ENCODE data around the gene KNDC1. TPM values are rescaled to one million over a fixed set of nuclear protein-coding genes. Genes with fewer than 3 reads are reported as not detected.

Gene KNDC1, protein sequence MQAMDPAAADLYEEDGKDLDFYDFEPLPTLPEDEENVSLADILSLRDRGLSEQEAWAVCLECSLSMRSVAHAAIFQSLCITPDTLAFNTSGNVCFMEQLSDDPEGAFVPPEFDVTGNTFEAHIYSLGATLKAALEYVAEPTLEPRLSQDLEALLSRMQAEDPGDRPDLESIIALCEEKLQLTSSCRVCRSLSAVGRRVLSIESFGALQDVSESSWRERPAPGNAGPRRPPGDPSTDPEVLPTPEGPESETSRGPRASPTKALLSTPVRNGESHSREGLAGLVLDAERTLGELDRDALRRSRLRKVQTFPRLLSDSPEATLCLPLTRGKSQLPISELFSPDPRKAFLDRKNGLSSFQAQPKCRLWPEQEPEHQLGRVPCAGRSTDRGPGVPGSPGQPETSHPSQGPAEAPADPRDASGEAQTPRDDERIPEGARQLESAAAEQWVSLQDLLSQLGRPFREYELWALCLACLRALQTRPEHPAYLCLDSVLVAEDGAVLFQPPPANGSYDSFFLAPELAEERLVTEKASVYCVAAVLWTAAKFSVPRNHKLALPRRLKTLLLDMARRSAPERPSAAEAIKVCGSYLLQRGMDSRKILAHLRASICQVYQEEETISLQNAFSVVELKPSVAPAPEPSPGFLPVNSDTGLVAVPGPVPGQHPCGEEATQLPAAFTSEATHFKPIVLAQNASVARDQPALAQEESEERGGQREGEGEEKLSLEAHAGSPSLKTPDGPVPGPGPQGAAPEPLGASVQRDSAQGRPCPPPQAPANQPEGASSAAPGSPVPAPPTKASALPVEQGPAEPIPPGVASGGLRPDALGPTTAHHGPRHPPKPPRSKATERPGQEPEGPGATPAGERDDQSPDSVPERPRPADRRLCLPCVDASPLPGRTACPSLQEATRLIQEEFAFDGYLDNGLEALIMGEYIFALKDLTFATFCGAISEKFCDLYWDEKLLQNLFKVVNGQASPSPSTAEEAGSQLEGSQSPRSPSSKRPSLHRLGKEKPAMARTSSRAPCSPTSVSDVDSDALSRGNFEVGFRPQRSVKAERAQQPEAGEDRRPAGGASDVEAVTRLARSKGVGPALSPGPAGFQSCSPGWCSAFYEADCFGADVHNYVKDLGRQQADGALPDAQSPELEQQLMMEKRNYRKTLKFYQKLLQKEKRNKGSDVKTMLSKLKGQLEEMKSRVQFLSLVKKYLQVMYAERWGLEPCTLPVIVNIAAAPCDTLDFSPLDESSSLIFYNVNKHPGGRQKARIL (N-terminal part only)
- under 0.01 TPM in 1 of 2 replicates, not detected in the other for total RNA-seq

DNA sequence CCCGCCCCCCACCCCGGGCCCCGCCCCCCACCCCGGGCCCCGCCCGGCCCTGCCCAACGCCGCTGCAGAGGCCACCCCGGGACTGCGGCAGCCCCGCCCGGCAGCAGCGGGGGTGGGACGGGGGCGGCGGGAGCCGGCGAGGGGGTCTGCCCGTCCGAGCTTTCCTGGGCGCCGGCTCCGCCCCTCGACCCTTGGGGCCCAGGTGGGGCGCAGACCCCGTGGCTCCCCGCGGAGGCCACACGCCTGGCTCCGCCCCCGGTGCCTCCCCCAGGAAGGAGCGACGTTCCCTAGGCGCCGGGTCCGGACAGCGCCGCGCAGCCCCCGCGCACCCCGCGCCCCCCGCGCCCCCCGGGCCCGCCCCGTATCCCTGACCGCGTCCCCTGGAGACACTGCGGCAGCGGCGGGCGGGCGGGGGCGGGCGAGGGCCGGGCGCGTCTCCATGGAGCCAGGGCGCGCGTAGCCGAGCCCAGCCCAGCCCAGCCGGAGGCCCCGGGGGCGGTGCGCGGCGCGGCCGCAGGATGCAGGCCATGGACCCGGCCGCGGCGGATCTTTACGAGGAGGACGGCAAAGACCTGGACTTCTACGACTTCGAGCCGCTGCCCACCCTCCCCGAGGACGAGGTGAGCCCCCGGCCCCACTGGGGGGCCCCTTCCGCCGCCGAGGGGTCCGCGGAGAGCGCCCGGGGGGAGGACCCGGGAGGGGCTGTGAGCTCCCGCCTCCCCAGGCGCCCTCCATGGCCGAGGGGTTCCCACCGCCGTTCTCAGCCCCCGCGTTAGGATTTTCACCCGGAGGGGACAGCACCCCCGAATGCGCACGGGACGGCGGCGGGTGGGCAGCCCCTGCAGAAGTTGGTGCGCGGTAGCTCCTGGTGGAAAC, at the start of gene KNDC1:
Gene KNDC1 (plus strand): TSS at position 270 of the 876 bp plus-strand sequence. CDS start 249 bp downstream, at position 519.
- DNase-seq (ENCODE audit: low read depth in 2 of 2), result no peak

DNA sequence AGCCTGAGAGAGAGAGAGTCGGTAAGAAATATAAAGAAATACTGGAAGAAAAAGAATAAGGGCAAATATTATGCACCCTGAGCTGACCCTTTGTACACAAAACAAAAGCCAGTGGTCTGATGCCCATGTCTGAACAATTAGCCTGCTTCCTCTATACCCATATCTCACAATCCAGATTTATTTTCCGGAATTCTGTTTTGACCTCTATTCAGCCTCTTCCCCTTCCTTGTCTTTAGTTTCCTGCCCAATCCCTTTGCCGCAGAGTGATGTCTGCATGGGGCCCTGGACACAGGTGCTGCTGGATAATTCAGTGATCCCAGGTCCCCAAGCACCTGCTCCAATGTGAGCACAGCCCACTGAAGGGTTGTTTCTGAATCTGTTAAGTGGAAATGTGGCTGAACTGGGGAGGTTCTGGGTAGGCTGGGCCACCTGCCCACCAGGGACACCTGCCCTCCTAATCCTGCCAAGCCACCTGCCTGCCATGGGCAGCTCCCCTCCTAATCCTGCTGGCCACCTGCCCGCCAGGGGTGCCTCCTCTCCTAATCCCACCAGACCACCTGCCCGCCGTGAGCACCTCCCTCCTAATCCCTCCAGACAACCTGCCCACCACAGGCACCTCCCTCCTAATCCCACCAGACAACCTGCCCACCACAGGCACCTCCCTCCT, 49.3 kb upstream of the KNDC1 start:
- peak; percentile 55 to 62 for DNase-seq (ENCODE audit: low read depth in 2 of 2)

DNA sequence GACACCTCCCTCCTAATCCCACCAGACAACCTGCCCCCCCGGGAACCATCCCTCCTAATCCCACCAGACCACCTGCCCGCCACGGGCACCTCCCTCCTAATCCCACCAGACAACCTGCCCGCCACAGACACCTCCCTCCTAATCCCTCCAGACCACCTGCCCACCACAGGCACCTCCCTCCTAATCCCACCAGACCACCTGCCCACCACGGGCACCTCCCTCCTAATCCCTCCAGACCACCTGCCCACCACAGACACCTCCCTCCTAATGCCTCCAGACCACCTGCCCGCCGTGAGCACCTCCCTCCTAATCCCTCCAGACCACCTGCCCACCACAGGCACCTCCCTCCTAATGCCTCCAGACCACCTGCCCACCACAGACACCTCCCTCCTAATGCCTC, 48.4 kb upstream of the KNDC1 start:
- peak in 1 of 2 donors; percentile 17 for DNase-seq (ENCODE audit: low read depth in 2 of 2)

DNA sequence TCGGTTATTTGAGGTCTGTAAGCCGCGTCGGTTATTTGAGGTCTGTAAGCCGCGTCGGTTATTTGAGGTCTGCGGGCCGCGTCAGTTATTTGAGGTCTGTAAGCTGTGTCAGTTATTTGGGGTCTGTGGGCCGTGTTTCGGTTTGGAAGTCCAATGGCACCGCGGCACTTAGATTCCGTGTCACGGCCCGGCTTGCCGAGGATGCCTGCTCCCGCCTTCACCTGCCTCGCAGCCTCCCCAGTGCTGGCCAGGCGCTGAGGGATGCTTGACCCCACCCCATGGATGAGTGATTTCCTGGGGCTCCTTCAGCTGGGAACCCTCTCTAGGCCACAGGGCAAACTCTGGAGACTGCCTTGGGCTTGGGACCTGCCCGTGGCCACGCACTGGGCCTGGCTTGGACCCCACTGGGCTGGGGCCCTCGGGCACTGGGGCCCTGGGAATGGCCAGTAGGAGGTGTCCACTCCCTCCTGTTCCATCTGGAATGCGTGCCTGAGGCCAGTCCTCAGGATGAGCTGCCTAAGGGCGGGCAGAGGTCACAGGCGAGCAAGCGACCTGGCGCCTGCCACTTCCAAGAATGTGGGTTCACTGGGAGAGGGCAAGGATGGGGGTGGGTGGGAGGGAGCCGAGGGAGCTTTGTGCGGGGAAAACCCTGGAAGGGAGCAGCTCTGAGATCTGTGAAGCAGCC, 46.7 kb upstream of the KNDC1 start:
- DNase-seq (ENCODE audit: low read depth in 2 of 2), result no peak

DNA sequence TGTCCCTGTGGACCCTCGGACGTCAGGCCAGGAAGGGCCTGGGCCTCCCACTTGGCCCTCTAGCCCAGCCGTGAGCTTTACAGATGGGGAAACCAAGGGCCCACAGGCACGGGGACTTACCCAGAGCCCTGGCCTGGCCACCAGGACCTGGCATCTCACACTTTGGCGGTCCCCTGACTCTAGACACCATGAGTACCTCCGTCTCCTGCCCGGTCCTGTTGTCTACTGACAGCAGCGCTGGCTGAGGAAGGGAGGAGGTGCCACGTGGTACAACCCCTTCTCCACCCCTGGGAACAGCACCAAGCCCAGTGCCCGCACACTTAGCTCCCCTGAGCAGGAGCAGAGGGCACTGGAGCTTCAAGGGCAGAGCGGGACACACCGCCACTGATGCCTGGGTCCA, 46.2 kb upstream of the KNDC1 start:
- DNase-seq (ENCODE audit: low read depth in 2 of 2), result no peak

DNA sequence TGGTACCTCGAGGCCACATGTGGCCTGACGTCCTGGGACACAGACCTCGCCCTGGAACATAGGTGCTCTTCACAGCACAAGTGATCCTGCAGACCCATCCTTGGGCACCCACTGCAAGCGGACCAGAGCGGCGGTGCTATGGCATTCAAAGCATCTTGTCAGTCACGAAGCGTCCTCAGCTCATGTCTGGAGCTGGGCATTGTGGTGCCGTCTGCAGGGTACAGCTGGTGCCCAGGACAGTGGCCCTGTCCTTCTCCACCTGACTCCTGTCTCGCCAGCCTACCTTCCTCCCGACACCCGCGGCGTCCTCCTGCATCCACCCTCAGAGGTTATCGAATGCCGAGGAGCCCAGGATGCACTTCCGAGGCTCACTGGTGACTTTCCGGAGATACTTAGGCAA, 45.8 kb upstream of the KNDC1 start:
- DNase-seq (ENCODE audit: low read depth in 2 of 2), result no peak

DNA sequence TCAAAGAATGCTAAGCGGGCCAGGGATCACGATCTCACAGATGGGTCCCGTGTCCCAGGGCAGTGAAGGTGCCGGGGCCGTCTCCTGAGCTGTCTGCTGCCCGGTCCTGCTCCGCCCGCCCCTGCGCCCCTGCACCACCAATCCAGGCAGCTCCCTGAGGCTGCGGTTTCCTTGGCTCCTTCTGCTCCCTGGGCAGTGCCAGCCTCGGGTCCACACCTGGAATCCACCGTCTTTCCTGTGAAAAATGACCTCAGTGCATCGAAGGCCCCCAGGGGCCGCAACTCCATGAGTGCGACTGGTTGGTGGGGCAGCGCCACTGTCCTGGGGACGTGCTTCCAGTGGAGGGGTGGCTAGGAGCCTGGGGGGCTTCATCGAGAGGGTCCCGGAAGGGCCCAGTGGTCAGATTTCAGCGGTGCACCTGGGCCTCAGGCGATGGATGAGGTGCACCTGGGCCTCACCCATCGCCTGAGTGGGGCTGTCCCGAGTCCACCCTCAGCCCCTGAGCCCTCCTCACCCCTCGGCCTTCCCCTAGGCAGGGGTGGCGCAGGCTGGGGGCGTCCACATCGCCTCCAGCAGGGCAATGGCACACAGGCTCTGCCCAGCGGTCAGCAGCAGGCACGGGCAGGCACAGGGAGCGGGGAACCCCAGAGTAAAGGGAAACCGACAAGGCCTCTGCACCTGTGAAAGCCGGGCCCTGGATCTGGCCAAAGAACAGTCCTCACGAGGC, 45.1 kb upstream of the KNDC1 start:
- DNase-seq (ENCODE audit: low read depth in 2 of 2), result no peak

DNA sequence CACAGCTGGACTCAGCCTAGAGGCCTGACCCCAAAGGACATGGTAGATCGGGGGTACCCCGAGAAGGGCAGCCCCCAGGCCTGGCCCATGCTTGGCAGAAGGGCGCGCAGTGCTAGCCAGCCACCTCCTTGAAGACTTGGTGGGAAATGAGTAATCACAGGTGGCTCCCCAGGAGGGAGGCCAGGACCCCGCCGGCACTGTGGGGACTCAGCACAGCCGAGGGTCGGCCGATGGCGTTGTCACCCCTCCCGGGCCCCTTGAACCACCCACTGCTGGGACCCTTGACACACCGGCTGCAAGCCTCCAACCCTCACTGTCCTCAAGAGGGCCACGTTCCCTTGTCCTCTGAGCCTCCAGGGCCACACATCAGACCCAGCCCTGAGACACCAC, 44.6 kb upstream of the KNDC1 start:
- no peak for DNase-seq (ENCODE audit: low read depth in 2 of 2)

DNA sequence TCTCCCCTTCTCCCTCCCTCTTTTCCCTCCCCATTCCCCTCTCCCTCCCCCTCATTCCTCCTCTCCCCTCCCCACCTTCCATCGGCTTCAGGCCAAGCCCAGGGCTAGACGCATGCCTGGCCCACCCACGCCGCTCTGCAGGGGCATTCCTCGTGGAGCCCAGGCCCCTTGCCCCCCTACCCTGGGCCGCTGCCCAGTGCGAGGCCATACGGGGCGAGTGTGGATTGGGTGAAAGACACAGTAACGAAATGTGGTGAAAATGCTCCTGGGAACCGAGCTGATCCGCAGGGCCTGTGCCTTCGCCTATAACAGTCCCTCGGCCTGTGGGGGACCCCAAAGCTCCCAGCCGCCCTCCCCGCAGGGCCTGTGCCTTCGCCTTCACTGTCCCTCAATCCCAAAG, 44.0 kb upstream of the KNDC1 start:
- no peak for DNase-seq (ENCODE audit: low read depth in 2 of 2)

DNA sequence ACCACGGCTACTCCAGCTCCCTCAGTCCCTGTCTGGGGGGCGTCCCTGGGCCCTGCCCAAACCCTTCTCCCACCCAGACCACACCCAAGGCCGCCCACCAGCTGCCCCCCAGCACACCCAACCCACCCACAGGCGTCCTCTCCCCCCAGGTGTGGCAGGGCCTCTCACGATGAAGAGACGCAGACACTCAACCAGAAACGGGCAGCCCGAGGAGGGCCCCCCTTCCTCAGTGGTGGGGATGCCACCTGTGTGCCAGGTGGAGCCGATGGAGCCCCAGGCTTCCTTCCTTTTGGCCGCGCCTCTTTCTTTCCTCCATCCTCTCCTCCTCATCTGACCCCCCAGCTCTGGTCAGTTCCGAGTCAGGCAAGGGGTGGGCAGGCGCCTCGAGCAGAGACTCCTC, 43.6 kb upstream of the KNDC1 start:
- no peak for DNase-seq (ENCODE audit: low read depth in 2 of 2)

DNA sequence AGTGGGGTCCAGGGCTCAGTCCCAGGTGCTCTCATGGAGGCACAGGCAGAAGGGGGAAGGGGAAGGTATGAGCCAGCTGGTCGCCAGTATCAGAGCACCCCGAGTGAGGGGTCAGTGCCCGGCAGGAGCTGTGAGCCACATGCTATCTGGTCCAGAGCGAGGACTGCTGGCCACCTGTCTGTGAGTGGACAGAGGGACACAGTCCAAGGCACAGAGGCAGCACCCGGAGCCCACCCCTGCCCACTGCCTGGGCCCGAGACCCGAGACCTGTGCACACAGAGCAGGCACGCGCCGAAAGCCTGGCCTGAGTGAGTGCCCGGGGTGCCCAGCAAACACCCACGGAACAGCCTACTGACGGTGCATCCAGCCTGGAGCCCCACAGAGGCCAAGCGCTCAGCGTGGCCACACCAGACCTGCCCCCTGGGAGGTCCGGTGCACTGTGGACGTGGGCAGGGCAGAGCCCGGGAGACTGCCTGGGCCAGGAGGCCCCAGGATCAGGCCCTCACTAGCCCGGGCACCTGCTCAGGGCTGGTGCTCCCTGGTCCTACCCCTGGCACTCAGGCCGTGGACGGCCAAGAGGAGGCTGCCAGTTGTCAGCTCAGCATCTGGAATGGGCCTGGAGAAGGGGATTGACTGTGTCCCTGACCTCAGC, 42.9 kb upstream of the KNDC1 start:
- DNase-seq (ENCODE audit: low read depth in 2 of 2), result no peak

DNA sequence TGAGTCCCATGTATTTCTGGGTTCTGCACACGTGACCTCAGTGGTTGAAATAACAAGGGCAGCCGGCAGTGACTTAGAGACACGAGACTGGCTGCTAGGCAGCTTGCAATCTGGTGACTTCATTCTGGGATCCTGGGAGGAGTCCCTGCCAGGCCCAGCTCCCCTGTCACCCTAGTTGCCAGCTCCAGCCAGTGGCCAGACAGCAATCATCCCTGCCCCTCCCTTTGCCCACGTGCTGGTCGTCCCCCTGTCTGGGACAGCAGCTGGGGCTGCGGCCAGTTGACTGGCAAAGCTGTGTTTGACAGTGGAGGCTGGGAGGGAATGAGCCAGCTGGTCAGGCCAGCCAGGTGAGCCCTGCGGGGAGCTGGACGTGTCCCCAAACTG, 42.3 kb upstream of the KNDC1 start:
- no peak for DNase-seq (ENCODE audit: low read depth in 2 of 2)

DNA sequence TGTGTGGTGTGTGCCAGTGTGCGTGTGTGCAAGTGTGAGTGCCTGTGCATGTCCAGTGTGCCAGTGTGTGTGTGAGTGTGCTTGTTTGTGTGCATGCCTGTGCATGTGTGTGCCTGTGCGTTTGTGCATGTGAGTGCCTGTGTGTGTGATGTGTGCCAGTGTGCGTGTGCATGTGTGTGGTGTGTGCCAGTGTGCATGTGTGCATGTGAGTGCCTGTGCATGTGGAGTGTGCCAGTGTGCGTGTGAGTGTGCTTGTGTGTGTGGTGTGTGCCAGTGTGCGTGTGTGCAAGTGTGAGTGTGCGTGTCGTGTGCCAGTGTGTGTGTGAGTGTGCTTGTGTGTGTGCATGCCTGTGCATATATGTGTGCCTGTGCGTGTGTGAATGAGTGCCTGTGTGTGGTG, 38.5 kb upstream of the KNDC1 start:
- no peak for DNase-seq (ENCODE audit: low read depth in 2 of 2)

DNA sequence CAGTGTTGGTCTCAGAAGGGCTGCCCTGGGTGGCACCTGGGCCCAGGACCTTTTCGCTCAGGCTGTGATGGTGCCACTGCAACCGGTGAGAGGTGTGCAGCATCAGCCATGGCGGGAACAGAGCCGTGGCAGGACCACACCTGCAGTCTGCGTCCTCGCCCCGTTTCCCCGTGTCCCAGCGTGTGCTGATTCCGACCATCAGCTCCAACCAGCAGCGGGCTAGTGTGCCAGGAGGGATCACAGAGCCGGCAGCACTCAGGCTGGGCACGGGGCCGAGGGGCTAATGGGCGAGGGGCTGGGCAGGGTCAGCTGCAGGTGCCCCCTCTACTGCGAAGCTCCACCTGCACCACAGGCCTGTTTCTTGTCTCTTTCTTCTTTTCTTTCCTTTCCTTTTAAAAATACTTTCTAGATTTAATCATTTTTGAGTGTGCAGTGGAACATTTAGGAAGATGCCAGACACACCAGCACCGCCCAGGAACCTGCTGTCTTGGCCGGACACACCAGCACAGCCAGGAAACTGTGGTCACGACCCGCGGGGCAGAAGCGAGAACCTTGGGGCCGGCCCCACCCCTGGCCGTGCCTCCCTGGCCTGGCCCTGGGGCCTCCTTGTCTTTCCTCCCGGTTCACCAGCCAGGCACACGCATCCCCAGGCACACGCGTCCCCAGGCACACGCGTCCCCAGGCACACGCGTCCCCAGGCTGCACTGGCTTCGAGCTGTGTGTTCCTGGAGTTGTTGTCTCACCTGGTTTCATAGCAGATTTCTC, 37.7 kb upstream of the KNDC1 start:
- DNase-seq (ENCODE audit: low read depth in 2 of 2), result no peak

DNA sequence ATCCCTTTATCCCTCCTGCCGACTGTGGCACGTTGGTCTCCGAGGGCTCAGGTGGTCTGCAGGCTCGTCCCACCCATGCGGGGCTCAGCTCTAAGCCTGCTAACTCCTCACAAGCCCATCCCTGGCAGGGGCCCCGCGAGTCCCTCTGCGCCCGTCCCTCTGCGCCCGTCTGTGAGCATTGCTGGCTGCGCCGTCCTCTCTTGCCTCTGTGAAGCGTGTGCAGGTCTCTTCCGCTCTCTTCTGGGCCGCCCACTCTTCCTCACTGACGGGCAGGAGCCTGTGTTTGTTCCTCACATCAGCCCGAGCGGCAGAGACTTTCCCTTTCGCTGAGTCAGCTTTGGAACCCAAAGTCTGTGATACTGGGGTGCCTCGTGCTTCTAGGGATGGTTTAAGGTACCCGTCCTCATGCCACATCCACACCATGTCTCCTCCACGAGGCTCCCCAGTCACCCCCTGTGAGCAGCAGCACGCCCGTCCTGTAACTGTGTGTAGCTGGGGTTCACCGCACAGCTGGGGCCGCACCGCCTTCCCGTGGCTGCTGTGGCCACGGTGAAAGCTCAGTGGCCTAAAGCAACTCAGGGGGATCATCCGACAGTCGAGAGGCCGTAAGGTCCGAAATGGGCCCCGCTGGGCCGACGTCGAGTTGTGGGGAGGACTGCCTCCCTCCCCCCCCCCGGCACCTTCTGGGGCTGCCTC, 36.8 kb upstream of the KNDC1 start:
- no peak for DNase-seq (ENCODE audit: low read depth in 2 of 2)

DNA sequence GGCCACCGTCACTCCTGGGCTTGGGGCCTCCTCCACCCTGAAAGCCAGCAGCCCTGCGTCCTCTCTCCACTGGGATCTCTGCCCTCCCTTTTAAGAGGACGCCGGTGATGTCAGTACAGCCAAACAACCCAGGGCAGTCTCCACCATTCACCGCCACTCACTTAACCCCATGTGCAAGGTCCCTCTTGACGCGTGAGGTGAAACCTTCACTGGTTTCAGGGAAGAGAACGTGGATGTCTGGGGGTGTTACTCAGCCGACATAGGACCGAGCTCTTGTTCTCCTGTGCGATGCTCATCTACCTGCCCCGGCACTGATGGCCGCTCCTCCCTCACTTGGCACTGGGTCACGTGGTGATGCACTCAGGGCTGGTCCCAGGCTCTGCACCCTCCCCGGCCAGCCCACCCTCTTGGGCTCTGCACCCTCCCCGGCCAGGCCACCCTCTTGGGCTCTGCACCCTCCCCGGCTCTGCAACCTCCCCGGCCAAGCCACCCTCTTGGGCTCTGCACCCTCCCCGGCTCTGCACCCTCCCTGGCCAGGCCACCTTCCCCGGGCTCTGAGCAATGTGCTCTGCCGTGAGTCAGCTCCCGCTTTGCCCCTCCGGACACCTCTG, 36.2 kb upstream of the KNDC1 start:
- no peak for DNase-seq (ENCODE audit: low read depth in 2 of 2)
